GM10248 (cell line): ENCODE measurements around the gene PPA2.
"Not testable (repeated sequence)": the region's sequence is repeated elsewhere in the genome, so short reads cannot be mapped to it uniquely, and the experiment has no call there.

Experiments
- CTCF ChIA-PET: fragments of 300-600 bp; sonication (Branson Sonifier 250); formaldehyde crosslinking; extraction: SDS; loops from one replicate; lab custom pipeline; 2021; ENCODE audit warnings: antibody characterized with exemption; lab: Yijun Ruan, JAX
- POLR2A ChIA-PET: fragments of 350-650 bp; sonication (Branson Sonifier 250); formaldehyde crosslinking; extraction: SDS; loops from one replicate; lab custom pipeline; 2020; ENCODE audit warnings: antibody characterized with exemption; lab: Yijun Ruan, JAX
- DNase-seq: peaks from one replicate; pipeline ENCODE4 v3.0.0; 2012; ENCODE audit errors: extremely low spot score
- CTCF ChIP-seq: IDR thresholded peaks from 2 replicates; pipeline ENCODE4 v1.5.1; 2012; ENCODE audit warnings: mild to moderate bottlenecking, low read depth; ENCODE audit errors: extremely low read depth, missing control alignments, control extremely low read depth

PPA2 gene

GRCh38 chr4:105472871-105473323, 965 bp downstream of the PPA2 start:
- no peak for TF ChIP-seq CTCF
- POLR2A ChIA-PET: interaction anchor here (1.2 to 1.5 kb wide), 2 partner anchors 15 to 414 kb away, joined by 3 read pairs; no protein-coding TSS in a partner anchor
- DNase-seq: no peak
- CTCF ChIA-PET: interaction anchor here (1.0 to 3.0 kb wide), 30 partner anchors 9 to 616 kb away, joined by 3 to 24 read pairs (median 5); partner anchors contain the start of gene TET2

- POLR2A ChIA-PET: no interaction called here
- CTCF ChIA-PET: interaction anchor here (0.6 to 1.7 kb wide), 8 partner anchors 9 to 419 kb away, joined by 3 to 7 read pairs (median 4); no protein-coding TSS in a partner anchor
These were observed 2.2 kb downstream of the PPA2 start for GRCh38 chr4:105471566-105472176.

GRCh38 chr4:105470766-105471165, 3.1 kb downstream of the PPA2 start:
- ChIA-PET CTCF (interaction anchor here (0.6 to 1.7 kb wide), 8 partner anchors 10 to 331 kb away, joined by 3 to 7 read pairs (median 3); no protein-coding TSS in a partner anchor), POLR2A (no interaction called here)

More at GRCh38 chr4:105471566-105472176, 2.2 kb downstream of the PPA2 start:
- peak; percentile 68 for TF ChIP-seq CTCF
- DNase-seq: peak; percentile 68

GRCh38 chr4:105469736-105470135, 4.1 kb downstream of the PPA2 start:
- CTCF ChIA-PET: interaction anchor here (1.7 kb wide), 1 partner anchor 11 kb away, joined by 7 read pairs; no protein-coding TSS in a partner anchor

More at GRCh38 chr4:105470766-105471165, 3.1 kb downstream of the PPA2 start:
- DNase-seq: no peak
- TF ChIP-seq CTCF: no peak

GRCh38 chr4:105466580-105466979, 7.3 kb downstream of the PPA2 start:
- CTCF ChIA-PET: interaction anchor here (1.1 kb wide), 1 partner anchor 274 kb away, joined by 3 read pairs; no protein-coding TSS in a partner anchor
- POLR2A ChIA-PET: no interaction called here
- no peak for DNase-seq
- TF ChIP-seq CTCF: no peak

More at GRCh38 chr4:105469736-105470135, 4.1 kb downstream of the PPA2 start:
- no peak for DNase-seq
- no peak for TF ChIP-seq CTCF
- POLR2A ChIA-PET: no interaction called here

- DNase-seq, POLR2A ChIA-PET: not testable (repeated sequence)
- CTCF ChIA-PET: interaction anchor here (1.2 to 1.7 kb wide), 2 partner anchors 9 to 10 kb away, joined by 4 to 7 read pairs; partner anchors contain the start of gene PPA2
These were observed 9.3 kb downstream of the PPA2 start for GRCh38 chr4:105464563-105464962.

GRCh38 chr4:105462576-105462975, 11.3 kb downstream of the PPA2 start:
- no peak for TF ChIP-seq CTCF
- CTCF ChIA-PET: interaction anchor here (1.0 kb wide), 2 partner anchors 12 to 22 kb away, joined by 3 to 6 read pairs; partner anchors contain the start of gene PPA2
- POLR2A ChIA-PET: no interaction called here
- no peak for DNase-seq
